Measurements from ENCODE around the gene NR5A1.
A peak's percentile ranks its signal among the peaks of the same experiment; 100 is the strongest.

Gene NR5A1

GRCh38 chr9:124457079-124457886, 49.9 kb downstream of the NR5A1 start:
- DNase-seq, result no peak

DNA sequence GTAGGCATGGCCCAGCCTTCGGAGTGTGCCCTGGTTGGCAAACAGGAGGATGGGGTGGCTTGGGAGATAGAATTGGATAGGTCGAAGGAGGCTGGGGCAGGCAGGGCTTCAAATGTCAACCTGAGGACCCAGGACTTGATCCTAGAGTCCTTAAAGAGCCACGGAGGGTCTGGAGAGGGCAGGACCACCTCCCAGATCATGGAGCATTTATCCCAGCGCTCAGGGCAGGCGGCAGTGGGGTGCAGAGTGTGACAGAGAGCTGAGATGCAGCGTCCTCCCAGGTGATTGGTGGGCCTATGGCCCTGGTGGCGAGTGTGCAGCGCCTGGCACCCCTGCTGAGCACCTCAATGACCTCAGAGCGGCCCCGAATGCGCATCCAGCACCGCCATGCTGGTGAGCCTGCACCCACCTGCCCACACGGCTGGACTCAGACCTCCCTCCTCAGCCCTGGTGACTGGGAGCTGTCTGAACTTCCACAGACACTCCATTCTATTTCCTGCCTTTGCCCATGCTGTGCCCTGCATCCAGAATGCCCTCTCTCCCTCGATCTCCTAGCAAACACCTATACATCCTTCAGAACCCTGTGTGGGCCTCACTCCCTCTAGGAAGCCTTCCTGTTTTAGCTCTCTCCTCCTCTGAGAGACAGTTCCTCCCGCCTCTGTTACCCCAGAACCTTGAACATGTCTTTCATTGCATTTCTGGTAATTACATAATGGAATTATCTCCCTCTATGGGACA, 50.7 kb downstream of the NR5A1 start:
- no peak for DNase-seq

GRCh38 chr9:124455820-124456219, 51.4 kb downstream of the NR5A1 start:
- no peak for DNase-seq

DNA sequence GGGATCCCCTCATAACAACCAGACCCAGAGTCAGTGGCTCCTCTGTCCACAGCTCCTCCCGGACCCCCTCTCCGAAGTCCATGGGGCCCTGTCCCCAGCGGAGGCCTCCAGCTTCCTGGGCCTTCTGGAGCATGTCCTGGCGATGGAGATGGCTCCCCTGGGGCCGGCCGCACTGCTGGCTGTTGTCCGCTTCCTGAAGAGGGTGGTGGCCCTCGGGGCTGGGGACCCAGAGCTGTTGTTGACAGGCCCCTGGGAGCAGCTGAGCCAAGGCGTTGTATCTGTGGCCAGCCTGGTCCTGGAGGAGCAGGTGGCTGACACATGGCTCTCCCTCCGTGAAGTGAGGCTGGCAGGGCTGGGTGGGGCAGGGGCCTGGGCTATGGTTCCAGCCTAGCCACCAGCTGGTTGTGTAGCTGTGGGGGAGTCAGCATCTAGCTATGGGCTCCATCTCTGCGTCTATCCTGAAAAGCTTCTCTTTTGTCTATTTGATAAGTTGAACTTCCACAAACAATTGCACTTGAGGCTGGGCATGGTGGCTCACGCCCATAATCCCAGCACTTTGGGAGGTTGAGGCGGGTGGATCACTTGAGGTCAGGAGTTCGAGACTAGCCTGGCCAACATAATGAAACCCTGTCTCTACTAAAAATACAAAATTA, 52.3 kb downstream of the NR5A1 start:
- DNase-seq, result no peak

- no peak for DNase-seq
Observed at GRCh38 chr9:124454296-124454695, 52.9 kb downstream of the NR5A1 start.

GRCh38 chr9:124453586-124454191, 53.5 kb downstream of the NR5A1 start:
- no peak for DNase-seq

DNA sequence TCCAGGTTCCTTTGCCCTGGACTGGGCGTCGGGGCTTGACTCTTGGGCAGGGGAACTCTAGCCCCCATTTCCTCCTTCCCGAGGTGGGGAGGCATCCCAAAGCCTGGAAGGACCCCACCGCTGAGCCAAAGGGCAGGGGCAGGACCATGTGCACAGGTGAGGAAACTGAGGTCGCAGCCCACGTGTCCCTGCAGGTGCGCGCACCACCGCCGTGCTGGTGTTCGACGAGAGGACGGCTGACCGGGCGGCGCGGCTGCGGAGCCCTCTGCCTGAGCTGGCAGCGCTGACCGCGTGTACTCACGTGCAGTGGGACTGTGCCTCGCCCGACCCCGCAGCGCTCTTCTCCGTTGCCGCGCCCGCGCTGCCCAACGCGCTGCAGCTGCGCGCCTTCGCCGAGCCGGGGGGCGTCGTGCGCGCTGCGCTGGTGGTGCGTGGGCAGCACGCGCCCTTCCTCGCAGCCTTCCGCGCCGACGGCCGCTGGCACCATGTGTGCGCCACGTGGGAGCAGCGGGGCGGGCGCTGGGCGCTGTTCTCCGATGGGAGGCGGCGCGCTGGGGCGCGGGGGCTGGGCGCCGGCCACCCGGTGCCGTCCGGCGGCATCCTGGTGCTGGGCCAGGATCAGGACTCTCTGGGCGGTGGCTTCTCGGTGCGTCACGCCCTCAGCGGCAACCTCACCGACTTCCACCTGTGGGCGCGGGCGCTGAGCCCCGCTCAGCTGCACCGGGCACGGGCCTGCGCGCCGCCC, 54.2 kb downstream of the NR5A1 start:
- no peak for DNase-seq

GRCh38 chr9:124452326-124452725, 54.9 kb downstream of the NR5A1 start:
- no peak for DNase-seq

GRCh38 chr9:124450931-124451661, 56.1 kb downstream of the NR5A1 start:
- no peak for DNase-seq

- peak; percentile 21 for DNase-seq
Observed at GRCh38 chr9:124450241-124450924, 56.8 kb downstream of the NR5A1 start, which contains the start of gene ADGRD2. ADGRD2 (plus strand) TSS chr9:124450451; CDS start chr9:124451667, 1,216 bp downstream.

GRCh38 chr9:124449381-124450151, 57.6 kb downstream of the NR5A1 start:
- DNase-seq, result no peak

DNA sequence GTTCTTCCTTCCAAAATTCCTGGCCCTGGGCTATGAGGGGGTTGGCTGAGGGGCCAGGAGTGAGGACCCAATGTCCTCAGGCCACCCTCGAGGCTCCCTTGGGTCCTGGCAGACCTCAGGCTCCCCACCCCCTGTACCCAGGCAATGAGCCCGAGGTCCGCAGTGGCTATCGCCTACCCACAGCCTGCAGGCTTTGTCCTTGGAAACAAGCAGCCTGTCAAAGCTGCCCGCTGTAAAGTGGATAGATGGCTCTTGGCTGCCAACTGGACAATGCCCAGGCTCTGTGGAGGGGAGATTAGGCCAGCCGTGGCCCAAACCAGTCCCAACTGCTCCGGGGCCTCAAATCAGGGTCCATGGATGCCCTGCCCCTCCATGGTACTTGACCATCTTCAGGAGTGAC, 59.2 kb downstream of the NR5A1 start:
- no peak for DNase-seq

DNA sequence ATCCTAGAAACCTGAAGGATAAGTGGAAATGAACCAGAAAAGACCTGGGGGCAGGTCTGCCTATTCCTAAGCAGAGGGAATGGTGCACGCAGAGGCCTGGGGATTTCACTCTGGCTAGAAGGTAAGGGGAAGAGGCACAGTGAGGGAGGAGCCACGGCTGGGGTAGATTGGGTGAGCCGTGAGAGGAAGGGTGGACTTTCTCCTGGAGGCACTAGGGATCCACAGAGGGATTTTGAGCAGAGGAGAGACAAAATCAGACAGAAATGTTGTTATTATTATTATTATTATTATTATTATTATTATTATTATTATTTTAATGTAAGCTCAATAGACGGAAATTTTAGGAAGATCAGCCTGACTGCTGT, 59.9 kb downstream of the NR5A1 start:
- DNase-seq, result no peak

- no peak for DNase-seq
Observed at GRCh38 chr9:124444166-124444565, 63.0 kb downstream of the NR5A1 start.

DNA sequence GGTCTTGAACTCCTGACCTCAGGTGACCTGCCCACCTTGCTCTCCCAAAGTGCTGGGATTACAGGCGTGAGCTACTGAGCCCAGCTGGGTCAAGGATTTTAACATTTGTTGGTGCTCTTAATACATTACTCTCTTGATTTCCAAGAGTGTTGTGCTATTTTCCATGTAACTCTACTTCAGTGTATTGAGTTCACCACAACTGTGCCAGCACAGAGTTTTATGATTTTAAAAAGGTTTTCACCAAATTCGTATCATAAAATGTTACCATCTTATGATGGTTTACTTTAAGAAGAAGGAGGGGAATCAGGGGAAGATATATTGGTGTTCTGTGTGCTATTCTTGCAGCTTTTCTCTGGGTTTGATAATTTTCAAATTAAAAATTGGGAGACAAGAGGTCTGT, 63.6 kb downstream of the NR5A1 start:
- no peak for DNase-seq

DNA sequence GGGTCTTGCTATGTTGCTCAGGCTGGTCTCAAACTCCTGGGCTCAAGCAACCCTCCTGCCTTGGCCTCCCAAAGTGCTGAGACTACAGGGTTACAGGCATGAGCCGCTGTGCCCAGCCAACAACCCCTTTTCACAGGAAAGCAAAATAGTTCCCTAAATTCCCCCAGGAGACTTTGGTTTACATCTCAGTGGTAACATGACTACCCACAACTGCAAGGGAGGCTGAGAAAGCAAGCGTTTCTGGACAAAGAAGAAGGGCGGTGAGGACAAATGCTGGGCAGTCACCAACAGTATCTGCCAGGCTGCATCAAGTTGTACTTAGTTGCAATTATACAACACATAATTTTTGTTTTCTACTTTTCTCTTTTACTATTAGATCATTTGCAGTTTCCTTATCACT, 64.4 kb downstream of the NR5A1 start:
- no peak for DNase-seq

- no peak for DNase-seq
Observed at GRCh38 chr9:124442379-124442778, 64.8 kb downstream of the NR5A1 start.

GRCh38 chr9:124441291-124441690, 65.9 kb downstream of the NR5A1 start:
- DNase-seq, result no peak

DNA sequence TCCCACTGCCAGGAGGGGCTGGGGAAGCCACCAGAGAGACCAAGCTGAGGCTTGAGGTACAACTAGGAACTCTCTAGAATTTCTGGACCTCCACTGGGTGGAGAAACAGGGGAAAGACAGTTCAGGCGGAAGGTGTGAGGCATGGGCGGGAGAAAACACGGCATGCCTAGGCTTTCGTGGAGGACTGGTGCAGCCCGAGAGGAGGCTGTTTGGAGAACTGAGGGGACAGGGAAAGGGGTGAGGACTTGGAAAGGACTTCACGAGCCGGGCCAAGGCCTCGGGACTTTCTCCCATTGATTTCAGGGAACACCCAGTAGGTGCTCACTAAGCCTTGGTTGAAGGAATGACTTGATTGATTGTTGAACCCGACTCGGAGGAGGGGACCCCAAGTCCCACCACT, 66.4 kb downstream of the NR5A1 start:
- no peak for DNase-seq

GRCh38 chr9:124439686-124440243, 67.4 kb downstream of the NR5A1 start:
- no peak for DNase-seq

All from fibroblast of skin of back (primary cell).